GM19467 (cell line): ENCODE results near the gene SMIM45.

Experiments used
- ATAC-seq: cut with Tn5 transposase; IDR thresholded peaks from one replicate; pipeline ENCODE4 v1.9.1; 2021; ENCODE audit warnings: mild to moderate bottlenecking, moderate library complexity; ENCODE audit not compliant: unreplicated experiment

SMIM45 gene

DNA sequence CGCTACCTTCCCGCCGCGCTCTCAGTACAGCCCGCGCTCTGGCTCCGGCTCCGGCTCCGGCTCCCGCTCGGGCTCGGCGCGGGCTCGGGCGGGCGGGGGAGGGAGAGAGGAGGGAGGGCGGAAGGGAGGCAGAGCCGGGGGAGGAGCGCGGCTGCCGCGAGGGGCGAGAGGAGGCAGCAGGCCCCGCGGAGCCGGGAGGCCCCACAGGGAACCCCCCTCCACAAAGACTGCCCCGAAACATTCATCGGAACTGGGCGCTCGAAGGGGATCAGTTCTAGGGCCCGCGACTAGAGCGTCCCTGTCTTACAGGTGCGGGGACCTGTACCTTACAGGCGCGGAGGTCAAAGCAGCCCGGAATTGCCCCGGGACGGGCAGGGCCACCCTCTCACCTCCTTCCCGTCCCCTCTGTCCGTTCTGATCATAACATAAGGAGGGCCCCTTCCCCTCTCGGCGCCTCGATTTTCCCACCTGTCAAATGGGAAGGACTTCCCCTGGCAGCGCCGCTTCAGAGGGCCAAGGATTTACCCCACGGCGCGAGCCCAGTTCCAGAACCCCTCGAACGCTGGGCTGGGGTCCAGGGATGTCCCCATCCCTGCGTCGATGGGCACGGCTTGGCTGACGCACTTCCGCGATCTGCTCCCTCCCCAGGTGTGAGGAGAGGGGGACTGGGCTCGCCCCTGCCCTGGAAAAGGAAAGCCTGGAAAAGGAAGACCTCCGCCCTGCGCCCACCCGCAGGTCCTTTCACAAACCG is 36.7 kb upstream of the SMIM45 start, which contains the start of gene SHISA8:
TSS of gene SHISA8 (minus strand) at position 40 of the 751 bp plus-strand sequence. CDS start 407 bp downstream, outside the sequence.
- ATAC-seq = no peak

DNA sequence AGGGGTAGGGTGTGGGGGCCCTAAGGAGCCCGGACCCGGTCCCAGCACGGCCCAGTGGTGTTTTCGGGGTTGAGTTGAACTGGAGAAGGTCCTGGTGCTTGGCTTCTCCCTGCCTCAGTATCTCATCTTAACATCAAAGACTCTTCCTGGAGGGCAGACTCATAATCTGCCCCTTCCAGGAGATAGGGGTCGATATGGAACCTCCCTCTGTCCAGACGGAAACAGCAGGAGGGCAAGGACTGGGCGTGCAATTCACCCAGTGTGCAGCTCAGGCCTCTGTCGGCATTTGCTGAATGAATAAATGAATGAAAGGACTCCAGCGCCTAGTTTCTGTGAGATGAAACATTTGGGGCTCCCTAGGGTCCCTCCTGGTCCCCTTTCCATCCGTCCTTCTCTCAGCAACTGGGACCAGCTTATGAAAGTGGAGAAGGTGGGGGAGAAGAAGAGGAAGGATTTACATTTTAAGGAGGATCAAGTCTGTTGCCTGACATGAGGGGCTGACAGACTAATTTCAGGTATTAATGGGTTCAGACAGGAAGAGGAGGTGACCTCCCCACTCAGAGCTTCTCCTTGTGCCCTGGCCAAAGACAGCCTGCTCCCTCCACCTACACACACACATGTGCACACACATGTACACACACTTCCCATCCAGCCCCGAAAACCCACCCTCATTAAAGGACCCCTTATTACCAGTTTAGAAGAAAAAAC is 36.0 kb upstream of the SMIM45 start:
- no peak for ATAC-seq

DNA sequence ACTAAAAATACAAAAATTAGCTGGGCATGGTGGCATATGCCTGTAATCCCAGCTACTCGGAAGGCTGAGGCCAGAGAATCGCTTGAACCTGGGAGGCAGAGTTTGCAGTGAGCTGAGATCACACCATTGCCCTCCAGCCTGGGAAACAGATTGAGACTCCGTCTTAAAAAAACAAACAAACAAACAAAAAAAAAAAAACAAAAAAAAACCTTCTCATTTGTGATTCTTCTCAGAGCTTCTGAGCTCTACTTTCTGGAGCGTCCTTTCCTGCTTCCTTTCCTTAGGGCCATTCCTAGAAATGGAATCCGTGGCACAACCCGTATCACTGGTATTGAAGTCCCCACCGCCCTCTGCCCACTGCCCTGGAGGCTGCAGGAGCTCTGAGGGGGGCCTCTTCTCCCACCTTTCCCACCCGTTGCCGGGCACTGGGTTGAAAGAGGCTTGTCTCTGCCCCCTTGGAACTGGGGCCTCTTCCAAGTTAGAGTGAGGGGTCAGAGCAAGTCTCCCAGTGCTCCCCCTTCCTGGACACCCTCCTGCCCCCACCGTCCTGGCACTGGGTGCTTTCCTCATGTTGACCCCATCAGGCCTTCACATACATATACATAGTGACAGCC is 35.1 kb upstream of the SMIM45 start:
- no peak for ATAC-seq

DNA sequence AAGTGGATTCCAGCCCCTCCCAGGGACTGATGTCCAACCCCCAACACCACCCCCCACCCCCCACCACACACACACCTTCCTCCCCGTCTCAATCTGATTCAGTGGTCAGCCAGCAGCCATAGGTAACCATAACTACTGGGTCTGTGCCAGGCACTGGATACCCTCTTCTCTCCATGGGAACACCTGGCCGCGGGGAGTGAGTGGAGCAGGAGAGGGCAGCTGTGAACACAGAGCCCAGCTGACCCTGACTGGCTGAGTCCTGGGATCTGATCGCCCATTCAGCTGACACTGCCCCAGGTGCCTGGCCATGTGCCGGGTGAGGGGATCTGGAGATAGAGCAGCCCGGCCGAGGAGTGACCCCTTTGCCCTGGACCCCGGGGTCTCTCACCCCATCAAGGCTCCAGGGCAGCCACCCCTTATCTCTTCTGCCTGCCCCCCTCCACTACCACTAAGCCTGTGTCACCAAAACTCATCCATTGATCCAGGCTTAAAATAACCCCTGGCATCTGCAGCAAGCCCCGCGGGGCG is 34.5 kb upstream of the SMIM45 start:
- ATAC-seq = no peak

DNA sequence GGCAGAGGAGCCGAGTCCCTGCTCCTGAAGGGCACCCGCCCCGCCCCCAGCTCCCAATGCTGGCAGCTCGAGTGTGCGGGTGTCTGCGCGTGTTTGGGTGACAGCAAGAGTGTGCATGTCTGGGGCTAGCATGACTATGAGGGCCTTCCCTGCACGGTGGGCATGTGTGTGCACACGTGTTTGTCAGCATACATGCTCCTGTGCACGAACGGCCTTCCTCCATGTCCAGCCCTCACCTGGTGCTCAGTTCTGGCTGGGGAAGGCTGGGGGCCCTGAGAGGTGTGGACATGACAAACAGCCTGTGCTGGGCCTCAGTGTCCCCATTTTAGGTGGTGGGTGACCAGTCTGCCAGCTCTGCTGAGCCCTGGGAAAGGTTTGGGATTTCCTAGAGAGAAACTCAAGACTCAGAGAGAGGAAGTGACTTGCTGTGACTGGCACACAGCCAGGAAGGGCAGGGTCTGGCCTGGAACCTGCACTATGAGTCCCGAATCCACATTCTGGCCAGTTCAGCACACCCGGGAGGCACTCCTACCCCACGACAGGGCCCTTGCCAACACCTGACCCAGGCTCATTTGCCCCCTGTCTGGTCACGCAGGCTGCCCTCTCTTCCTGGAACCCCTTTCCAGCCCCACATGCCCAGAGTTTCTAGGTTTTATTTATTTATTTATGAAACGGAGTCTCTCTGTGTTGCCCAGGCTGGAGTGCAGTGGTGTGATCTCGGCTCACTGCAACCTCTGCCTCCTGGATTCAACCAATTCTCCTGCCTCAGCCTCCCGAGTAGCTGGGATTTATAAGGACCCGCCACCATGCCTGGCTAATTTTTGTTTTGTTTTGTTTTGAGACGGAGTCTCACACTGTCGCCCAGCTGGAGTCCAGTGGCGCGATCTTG is 33.8 kb upstream of the SMIM45 start:
- no peak for ATAC-seq

DNA sequence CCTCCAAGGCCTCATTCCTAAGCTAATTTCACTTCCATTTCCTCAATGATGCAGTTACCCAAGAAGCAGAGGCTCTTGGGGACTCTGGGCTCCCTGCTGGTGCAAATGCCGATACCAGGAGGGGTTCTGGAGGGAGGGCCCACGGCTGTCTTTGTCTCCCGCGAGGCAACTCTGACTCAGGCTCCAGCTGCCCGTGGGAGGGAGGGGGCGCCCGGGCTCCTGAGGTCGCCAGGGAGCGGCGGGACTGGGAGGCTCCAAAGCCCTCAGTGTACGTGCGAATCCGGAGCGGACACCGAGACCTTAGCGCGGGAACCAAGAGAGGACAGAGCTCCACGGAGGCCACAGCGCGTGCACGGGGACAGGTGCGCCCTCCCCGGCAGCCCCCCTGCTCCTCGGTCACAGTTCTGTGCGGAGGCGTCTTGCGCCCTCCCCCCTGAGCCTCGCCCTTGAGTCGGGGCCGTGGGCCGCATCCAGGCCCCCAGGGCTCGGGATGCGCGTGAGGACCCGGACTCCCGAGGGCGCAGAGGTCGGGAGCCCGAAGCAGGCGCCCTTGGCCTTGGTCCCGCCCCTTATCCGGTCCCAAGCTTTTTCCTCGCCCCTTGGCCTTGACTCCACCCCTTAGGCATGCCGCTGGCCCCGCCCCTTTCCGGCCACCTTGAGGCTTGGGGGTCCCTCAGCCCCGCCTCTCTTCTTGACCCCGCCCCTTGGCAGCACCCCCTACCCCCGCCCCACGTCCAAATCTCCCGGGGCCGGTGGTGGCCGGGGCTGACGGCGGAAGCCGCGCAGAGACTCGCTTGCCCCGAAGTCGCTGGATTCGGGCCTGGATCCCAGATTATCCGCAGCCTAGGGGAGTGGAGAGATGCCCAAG is 32.4 kb upstream of the SMIM45 start:
- ATAC-seq = peak; percentile 52

DNA sequence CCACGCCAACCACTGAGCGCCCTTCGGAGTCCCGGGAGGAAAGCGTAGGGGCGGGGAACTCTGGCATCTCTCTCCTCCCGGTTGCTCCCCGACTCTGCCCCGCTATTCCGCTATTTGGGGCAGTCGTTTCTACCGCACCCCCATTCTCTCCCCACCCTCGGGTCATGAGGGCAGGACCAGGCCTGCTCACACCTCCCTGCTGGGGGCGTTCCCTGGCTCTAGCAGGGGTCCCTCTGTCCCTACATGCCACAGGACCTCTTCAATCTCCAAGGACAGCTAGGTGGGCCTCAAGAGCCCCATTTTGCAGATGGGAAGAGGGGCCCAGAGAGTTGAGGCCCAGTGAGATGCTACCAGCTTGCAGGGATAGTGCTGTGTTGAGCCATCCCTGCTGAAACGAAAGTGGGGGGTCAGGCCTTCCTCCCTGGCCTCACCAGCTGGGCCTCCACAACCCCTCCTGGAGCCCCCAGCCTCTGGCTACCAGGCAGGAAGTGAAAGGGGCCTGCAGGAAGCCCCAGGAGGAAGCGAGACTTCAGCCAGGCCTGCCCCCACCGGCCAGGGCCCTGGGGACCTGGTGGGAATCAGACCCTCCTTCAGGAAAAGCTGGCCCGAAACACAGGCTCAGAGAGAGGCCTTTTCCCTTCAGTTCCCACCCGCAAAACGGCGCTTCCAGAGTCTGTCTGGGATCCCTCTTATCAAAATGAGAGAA is 31.5 kb upstream of the SMIM45 start:
- peak; percentile 23 for ATAC-seq

DNA sequence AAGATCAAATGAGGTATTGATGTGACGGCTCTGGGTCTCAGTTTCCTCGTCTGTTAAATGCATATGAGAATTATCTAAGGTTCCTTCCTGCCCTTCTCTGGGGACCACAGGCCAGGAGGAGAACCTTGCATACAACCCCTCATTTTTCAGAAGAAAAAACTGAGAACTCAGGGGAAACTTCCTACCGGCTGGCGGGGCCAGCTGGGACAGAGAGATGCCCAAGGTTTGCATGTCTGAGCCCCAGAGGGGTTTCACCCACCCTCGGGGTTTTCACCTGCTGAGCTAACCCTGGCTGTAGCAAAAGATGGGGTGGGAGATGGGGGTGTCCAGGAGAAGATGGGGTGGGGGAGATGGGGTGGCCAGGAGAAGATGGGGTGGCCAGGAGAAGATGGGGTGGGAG is 29.6 kb upstream of the SMIM45 start:
- ATAC-seq = no peak

DNA sequence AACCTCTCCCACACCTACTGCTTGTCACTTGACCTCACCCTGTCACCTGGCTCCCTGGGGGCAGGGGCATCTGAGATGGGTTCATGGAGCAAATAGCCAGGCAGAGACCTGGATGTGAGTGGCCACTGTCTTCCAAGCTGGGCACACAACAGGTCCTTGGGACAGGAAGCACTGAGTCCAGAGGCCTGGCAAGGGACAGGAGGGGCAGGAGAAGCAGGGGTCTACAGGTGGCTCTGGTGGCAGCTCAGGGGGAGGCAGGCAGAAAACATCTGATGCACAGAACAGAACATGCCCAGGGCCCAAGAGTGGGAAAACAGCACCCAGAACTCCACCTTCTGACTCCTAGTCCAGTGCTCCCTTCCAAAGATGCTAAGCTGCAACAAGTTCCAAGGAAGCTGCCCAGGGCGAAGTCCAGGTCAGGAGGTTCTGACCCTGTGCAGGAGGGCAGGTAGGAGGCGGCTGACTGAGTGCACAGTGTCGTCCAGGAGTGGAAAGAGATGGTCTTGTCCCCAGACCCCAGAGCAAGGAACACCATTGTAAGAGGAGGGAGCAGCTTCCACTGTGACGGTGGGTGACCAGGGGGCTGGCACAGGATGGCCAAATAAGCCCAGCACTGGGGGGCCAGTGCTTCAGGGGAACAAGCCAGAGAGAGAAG is 28.9 kb upstream of the SMIM45 start:
- ATAC-seq = no peak

DNA sequence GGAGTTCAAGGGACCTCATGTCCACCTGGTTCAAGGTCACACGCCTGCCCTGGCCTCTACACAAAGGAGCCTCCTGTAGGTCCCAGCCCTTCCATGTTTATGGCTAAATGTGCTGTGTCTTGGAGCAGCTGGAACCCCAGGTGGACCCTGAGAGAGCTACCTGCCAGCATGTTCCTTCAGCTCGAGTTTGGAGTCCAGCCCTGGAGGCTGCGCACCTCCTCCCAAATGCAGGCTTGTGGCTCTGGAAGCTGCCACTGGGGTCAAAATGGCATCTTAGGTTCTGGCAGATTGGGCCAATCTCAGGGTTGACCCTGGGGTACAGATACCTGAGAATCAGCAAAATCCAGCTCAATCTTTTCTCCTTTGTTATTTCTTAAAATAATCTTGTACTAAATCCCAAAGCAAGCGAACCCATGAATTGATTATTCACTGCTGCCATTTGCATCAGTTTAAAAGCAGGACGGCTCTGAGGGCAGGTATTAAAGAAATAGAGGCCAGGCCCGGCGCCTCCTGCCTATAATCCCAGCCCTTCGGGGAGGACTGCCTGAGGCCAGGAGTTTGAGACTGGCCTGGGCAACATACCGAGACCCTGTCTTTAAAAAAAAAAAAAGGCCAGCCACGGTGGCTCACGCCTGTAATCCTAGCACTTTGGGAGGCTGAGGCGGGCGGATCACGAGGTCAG is 28.2 kb upstream of the SMIM45 start:
- no peak for ATAC-seq

DNA sequence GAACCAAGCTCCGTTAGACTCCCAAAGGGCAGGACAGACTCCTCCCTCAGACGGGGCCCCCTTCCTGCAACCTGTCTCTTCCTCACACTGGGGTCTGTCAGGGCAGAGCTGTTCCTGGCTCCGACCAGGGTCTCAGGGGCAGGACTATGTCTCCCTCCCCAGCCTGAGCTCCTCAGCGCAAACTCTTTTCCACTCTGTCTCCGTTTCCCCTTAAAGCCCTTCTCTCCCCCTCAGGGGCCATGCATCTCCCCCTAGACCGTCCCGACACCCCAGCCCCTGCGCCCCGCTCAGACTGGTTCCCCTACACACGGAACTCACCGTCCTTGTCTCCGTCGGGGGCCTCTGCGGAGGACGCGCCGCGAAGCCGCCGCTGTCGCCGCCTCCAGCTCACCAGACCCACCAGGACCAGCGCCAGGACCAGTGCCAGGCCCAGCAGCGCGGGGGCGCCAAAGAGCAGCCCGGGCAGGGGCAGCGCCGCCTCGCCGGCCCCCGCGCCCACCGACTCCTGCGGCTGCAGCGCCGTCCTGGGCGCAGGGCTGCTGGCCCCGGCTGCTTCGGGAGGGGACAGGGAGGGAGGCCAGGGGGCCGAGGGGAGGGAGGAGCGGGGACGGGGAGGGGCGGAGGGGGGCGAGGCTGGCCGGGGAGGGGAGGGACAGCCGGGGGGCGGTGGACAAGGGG is 26.0 kb upstream of the SMIM45 start:
- peak; percentile 36 for ATAC-seq

DNA sequence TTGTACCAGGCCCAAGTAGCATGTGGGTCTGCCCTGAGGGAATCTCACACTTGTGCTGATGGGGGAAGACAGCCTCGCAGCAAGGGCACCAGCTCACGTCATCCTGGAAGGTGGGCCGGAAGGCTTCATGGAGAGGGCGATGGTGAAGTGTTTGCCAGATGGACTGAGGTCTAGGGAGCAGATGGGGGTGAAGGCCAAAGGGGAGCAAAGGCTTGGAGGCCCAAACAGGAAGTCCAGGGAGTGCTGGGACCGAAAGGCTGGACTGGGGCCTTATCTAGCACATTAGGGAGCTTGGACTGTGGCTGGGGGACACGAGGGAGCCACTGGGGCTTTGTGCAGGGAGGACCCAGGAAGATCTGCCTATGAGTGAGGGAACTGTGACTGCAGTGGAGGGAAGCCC is 24.1 kb upstream of the SMIM45 start:
- ATAC-seq = no peak

DNA sequence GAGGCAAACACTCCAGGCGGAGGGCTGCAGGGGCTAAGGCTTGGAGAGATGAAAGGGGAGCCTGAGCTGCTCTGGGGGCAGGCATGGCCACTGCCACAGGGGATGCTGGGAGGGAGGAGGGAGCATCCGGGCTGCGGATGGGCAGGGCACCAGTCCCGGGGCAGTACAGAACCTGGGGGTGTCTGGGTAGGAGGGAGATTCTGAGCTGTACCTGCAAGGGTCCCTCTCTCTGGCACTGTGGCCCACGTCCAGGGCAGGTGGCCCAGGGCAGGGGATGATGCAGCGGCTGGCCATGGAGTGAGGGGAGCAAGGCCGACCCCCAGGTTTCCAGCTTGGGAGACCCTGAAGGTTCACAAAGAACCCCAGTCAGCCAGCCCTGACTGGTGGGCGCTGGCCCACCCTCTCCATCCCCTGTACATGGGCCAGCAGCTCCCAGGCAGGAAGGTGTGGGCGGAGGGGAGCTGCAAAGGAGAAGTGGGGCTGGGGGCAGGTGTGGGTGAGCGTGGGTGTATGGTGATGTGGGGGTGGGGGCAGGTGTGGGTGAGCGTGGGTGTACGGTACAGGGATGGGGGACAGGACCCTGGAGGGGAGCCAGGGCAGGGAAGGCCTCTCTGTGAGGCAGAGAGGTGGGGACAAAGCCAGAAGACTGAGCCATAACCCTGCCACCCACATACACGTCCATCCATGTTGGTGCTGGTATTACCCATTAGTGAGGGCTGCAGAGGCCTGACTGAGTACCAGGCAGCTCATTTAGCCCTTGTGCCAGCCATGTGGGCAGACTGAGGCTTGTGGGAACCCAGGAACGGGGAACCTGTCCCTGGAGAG is 23.1 kb upstream of the SMIM45 start:
- ATAC-seq = no peak

DNA sequence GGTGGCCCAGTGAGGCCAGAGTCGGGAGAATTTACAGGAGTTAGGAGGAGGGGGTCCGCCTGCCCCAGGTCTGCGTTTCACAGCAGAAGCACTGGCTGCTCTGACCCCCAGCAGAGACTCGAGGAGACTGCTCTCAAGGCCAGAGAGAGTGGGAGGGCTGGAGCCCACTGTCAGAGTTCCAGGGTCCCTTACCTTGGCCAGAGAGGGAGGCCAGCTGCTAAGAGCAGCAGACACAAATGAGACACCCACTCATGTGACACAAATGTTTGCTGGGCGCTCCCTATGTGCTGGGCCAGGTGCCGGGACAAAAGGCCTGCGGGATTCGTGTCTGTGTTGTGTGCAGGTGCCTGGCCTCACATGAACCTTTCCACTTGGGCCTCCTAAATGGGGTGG is 22.5 kb upstream of the SMIM45 start:
- ATAC-seq = no peak

DNA sequence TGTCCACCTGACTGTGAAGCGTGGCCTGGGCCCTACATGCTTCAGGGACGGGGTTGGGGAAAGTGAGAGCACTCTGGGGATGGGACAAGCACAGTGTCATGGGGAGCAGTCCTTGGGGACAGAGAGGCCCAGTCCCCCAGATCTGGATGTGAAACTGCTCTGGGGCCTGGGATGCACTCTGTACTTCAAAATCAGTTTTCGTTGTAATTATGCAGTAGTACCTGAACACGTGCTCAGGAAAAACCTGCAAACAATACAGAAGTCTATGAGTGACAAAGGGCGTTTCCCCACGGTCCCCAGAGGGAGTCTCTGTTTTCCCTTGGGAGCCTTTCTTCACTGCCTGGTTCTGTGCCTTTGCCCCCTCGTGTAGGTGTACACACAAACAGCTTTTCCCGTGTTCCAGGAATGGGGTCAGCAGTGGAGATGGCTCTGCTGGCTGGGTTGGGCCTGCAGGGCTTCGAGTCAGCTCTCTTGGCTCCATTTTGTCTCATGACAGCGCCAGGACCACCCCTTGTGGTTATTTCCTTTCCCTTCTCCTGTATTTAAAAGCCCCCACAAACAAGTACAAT is 20.2 kb upstream of the SMIM45 start:
- ATAC-seq = no peak

DNA sequence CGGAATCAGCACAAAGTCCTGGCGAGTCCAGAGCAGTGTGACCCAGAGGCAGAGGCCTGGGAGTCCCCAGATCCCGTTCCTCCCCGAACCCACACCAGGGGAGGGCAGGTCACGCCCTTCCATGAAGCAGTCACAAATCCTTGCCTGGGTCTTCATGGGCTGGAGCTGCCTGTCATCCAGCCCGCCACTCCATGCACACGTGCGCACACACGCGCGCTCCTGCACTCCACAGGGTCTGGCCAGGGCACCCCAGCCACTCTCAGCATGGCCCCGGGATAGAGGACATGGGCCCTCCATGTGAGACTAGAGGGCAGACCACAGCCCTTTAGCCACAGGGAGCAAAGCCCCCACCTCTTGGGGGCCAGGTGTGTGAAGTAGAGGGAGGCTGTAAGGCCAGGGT is 19.6 kb upstream of the SMIM45 start:
- ATAC-seq = no peak
